GM12878 (cell line): ENCODE data around the gene TBRG1. TPM values are rescaled to one million over a fixed set of nuclear protein-coding genes. Genes with fewer than 3 reads are reported as not detected.

Experiments used
- ATAC-seq: fragments of 200-7000 bp; cut with Tn5 transposase; 3 replicates; pipeline ENCODE4 v1.9.1; 2020; ENCODE audit warnings: mild to moderate bottlenecking, moderate library complexity
- BruUV-seq: library from RNA; stranded (reverse); fragments of 400-500 nt; replicated peaks from 2 replicates; lab custom pipeline; 2021; lab: Mats Ljungman, UMichigan
- CTCF ChIA-PET: fragments of 300-600 bp; sonication (Branson Sonifier 250); formaldehyde crosslinking; extraction: SDS; loops from one replicate; lab custom pipeline; 2021; ENCODE audit warnings: inconsistent platforms; lab: Yijun Ruan, JAX
- POLR2A ChIA-PET: fragments of 350-600 bp; formaldehyde crosslinking; extraction: SDS; loops from one replicate; lab custom pipeline; 2021; ENCODE audit warnings: inconsistent platforms; lab: Charles Lee
- RAD21 ChIA-PET: fragments of 300-600 bp; sonication (Branson Sonifier 250); formaldehyde crosslinking; loops from one replicate; lab custom pipeline; 2023; ENCODE audit warnings: antibody characterized with exemption; ENCODE audit not compliant: unreplicated experiment; lab: Charles Lee
- SMC1A ChIA-PET: fragments of 300-600 bp; sonication (Branson Sonifier 250); formaldehyde crosslinking; loops from one replicate; lab custom pipeline; 2023; ENCODE audit not compliant: unreplicated experiment, uncharacterized antibody; lab: Charles Lee
- DNase-seq: peaks from one replicate; pipeline ENCODE4 v3.0.0-alpha.2; 2011; ENCODE audit warnings: low read depth, low spot score
- FAIRE-seq: peaks from 3 replicates; lab custom pipeline; 2011; peaks lifted over from hg19 to GRCh38; lab: Jason Lieb, UNC
- H2AFZ ChIP-seq: 2 replicates; pipeline ENCODE4 v1.6.0; 2011; ENCODE audit warnings: low read depth, low read length, control low read depth; ENCODE audit not compliant: control insufficient read depth
- H3K27ac ChIP-seq: 2 replicates; pipeline ENCODE4 v1.5.1; 2011; ENCODE audit warnings: control low read depth; ENCODE audit not compliant: control insufficient read depth, insufficient read depth
- H3K27me3 ChIP-seq, 2 experiments: replicated peaks in 1 of 2; 2 replicates each; pipeline versions ENCODE4 v1.6.0 to v1.6.1; 2011; ENCODE audit warnings: low read length in 1 of 2; ENCODE audit not compliant: control insufficient read depth in 2 of 2, insufficient read depth in 2 of 2
- H3K36me3 ChIP-seq, 2 experiments: 2 replicates each; pipeline ENCODE4 v1.5.1; 2011; ENCODE audit warnings: low read length in 1 of 2; ENCODE audit not compliant: control insufficient read depth in 2 of 2, insufficient read depth in 2 of 2
- H3K4me1 ChIP-seq: 2 replicates; pipeline ENCODE4 v1.6.1; 2011; ENCODE audit warnings: mild to moderate bottlenecking, low read length, moderate library complexity, mixed read lengths; ENCODE audit not compliant: control insufficient read depth, insufficient read depth
- H3K4me2 ChIP-seq: 2 replicates; pipeline ENCODE4 v1.6.0; 2011; ENCODE audit warnings: control low read depth; ENCODE audit not compliant: control insufficient read depth, insufficient read depth
- H3K4me3 ChIP-seq: fragments of 200-600 bp; sonication (generic); 2 replicates; pipeline ENCODE4 v1.5.1; 2016
- H3K79me2 ChIP-seq: 2 replicates; pipeline ENCODE4 v1.6.0; 2011; ENCODE audit warnings: low read length; ENCODE audit not compliant: control insufficient read depth, insufficient read depth
- H3K9ac ChIP-seq: 2 replicates; pipeline ENCODE4 v1.8.0; 2011; ENCODE audit warnings: low read length, control low read depth, mixed read lengths; ENCODE audit not compliant: control insufficient read depth, insufficient read depth
- H3K9me3 ChIP-seq: replicated peaks from 3 replicates; pipeline ENCODE4 v1.5.1; 2011; ENCODE audit warnings: mild to moderate bottlenecking, low read length; ENCODE audit not compliant: control insufficient read depth, insufficient read depth
- H4K20me1 ChIP-seq: 2 replicates; pipeline ENCODE4 v1.6.0; 2011; ENCODE audit not compliant: control insufficient read depth, insufficient read depth
- CREB1 ChIP-seq: IDR thresholded peaks from 2 replicates; pipeline ENCODE4 v1.6.1; 2012; ENCODE audit warnings: low read depth, mild to moderate bottlenecking, inconsistent platforms
- CREM ChIP-seq: IDR thresholded peaks from 2 replicates; pipeline ENCODE4 v1.6.1; 2014; ENCODE audit warnings: antibody characterized with exemption, low read depth
- E2F4 ChIP-seq: IDR thresholded peaks from 2 replicates; pipeline ENCODE4 v1.6.1; 2012; ENCODE audit warnings: low read depth, low read length, improper control_type of control experiment
- EGR1 ChIP-seq, 2 experiments: IDR thresholded peaks; 1 replicate in 1 of 2; 2 replicates in 1 of 2; pipeline ENCODE4 v1.6.1; 2011 to 2012; ENCODE audit warnings: low read depth in 2 of 2, low read length in 2 of 2, borderline replicate concordance in 1 of 2, mild to moderate bottlenecking in 1 of 2, moderate library complexity in 1 of 2
- ELK1 ChIP-seq: IDR thresholded peaks from 2 replicates; pipeline ENCODE4 v1.6.1; 2012; ENCODE audit warnings: low read depth, low read length, improper control_type of control experiment
- HDAC2 ChIP-seq: fragments of 200-600 bp; sonication (generic); IDR thresholded peaks from 2 replicates; pipeline ENCODE4 v1.6.1; 2017
- LARP7 ChIP-seq: fragments of 450-650 bp; IDR thresholded peaks from 2 replicates; pipeline ENCODE4 v1.6.1; 2017; ENCODE audit warnings: mild to moderate bottlenecking
- MTA2 ChIP-seq: fragments of 450-650 bp; IDR thresholded peaks from 2 replicates; pipeline ENCODE4 v1.6.1; 2016; ENCODE audit warnings: low read depth, mild to moderate bottlenecking, moderate library complexity
- NFYB ChIP-seq: IDR thresholded peaks from 2 replicates; pipeline ENCODE4 v1.6.1; 2011; ENCODE audit warnings: low read depth, mild to moderate bottlenecking, low read length, improper control_type of control experiment, moderate library complexity; ENCODE audit not compliant: insufficient read depth
- RAD51 ChIP-seq: fragments of 450-650 bp; IDR thresholded peaks from 2 replicates; pipeline ENCODE4 v1.6.1; 2016; ENCODE audit warnings: moderate library complexity, mild to moderate bottlenecking, inconsistent platforms
- SKIL ChIP-seq: fragments of 450-650 bp; IDR thresholded peaks from 2 replicates; pipeline ENCODE4 v1.6.1; 2017; ENCODE audit warnings: mild to moderate bottlenecking, low read depth, inconsistent platforms; ENCODE audit not compliant: poor library complexity, severe bottlenecking
- SMC3 ChIP-seq: IDR thresholded peaks from 2 replicates; pipeline ENCODE4 v1.6.1; 2011; ENCODE audit warnings: low read length, improper control_type of control experiment, borderline replicate concordance
- TCF3 ChIP-seq: IDR thresholded peaks from 2 replicates; pipeline ENCODE4 v1.6.1; 2012; ENCODE audit warnings: low read depth, mild to moderate bottlenecking, low read length, borderline replicate concordance; ENCODE audit not compliant: insufficient read depth
- WRNIP1 ChIP-seq: IDR thresholded peaks from 2 replicates; pipeline ENCODE4 v1.6.1; 2011; ENCODE audit warnings: low read depth, low read length, improper control_type of control experiment, borderline replicate concordance
- ZNF207 ChIP-seq: fragments of 450-650 bp; IDR thresholded peaks from 2 replicates; pipeline ENCODE4 v1.6.1; 2014; ENCODE audit warnings: antibody characterized with exemption, mild to moderate bottlenecking, borderline replicate concordance
- WGBS: methylation state at CpG from one replicate; pipeline ENCODE4 v1.1.6; 2016; ENCODE audit warnings: low lambda C conversion rate; ENCODE audit not compliant: insufficient replicate concordance, insufficient coverage; ENCODE audit errors: missing lambda C conversion rate; 5-methylcytosine and 5-hydroxymethylcytosine counted together
- in situ Hi-C: fragments of 300-500 bp; cut with MboI; formaldehyde crosslinking; loops from 9 replicates; pipeline ENCODE4 v1.14.3; 2018; ENCODE audit warnings: mixed read lengths
- intact Hi-C: fragments of 100-400 bp; cut with micrococcal nuclease; formaldehyde crosslinking; loops from one replicate; pipeline ENCODE4 v1.14.2; 2022; ENCODE audit not compliant: unreplicated experiment
- polyA plus RNA-seq, 11 experiments: library from polyadenylated mRNA; depleted of rRNA in 4 of 11; unstranded in 6 of 11; stranded (reverse) in 5 of 11; fragments of >200 nt; fragmentation: Nextera tagmentation in 4 of 11; fragmentation: Illumina TruSeq in 1 of 11; extraction: Ambion mirVana in 4 of 11; extraction: Trizol in 1 of 11; gene quantifications; 1 replicate in 1 of 11; 2 replicates in 10 of 11; pipeline versions ENCODE4 v1.2.1 to v1.2.3, GENCODE V29; 2011 to 2016; ENCODE audit warnings: inconsistent platforms in 2 of 11, missing spikeins in 2 of 11, low read depth in 1 of 11
- total RNA-seq, 4 experiments: library from RNA; depleted of rRNA in 3 of 4; stranded (reverse); fragments of >200 nt in 3 of 4; fragmentation: Illumina TruSeq in 1 of 4; extraction: Trizol in 1 of 4; gene quantifications; 2 replicates each; pipeline versions ENCODE4 v1.2.1 to v1.2.3, GENCODE V29; 2013 to 2021
- TF ChIP-seq, protein P1 (sequence below): IDR thresholded peaks from 2 replicates; pipeline ENCODE4 v1.6.1; 2011; ENCODE audit warnings: borderline replicate concordance, low read depth, mild to moderate bottlenecking, moderate library complexity, mixed read lengths, low read length; ENCODE audit not compliant: insufficient read depth; ENCODE audit errors: extremely low read length

The TBRG1 gene
- total and polyA plus RNA-seq, 10 of the 15 experiments (the other 5 are each of a cell fraction or from before 2014, with no cell fraction given) = 12.3 to 46.6 (median 26.2) TPM

GRCh38 chr11:124682443-124682842, 59.8 kb downstream of the TBRG1 start:
- no peaks in the 10 kb centered on the region for H4K20me1 ChIP-seq
- intact Hi-C loops (no loop called here), in situ Hi-C loops (no loop called here)
- POLR2A ChIA-PET = no interaction called here
- ATAC-seq (no peak), DNase-seq (no peak), FAIRE-seq (no peak)
- H3K9ac ChIP-seq = no peak overlapping the region
- no peaks in the 10 kb centered on the region for H3K27me3 ChIP-seq
- H3K4me2 ChIP-seq = no peak overlapping the region
- H3K4me3 ChIP-seq = no peak overlapping the region
- no peaks in the 10 kb centered on the region for H3K36me3 ChIP-seq
- SMC1A ChIA-PET = interaction anchor here (1.7 kb wide), 1 partner anchor 16 kb away, joined by 3 read pairs; no protein-coding TSS in a partner anchor
- BruUV-seq = no TSS peak
- H3K27ac ChIP-seq = no peak overlapping the region
- H2AFZ ChIP-seq = no peak overlapping the region
- no peaks in the 10 kb centered on the region for H3K79me2 ChIP-seq
- H3K4me1 ChIP-seq = no peaks in the 10 kb centered on the region
- TF ChIP-seq LARP7 (no peak), EGR1 (IDR thresholded peaks at IDR 0.05; ENCODE audit: borderline replicate concordance in 1 of 2, low read depth in 2 of 2, low read length in 2 of 2) (no peak), MTA2 (no peak), RAD51 (no peak), WRNIP1 (no peak), ELK1 (no peak), NFYB (no peak), CREM (no peak), SKIL (no peak), HDAC2 (no peak), SMC3 (no peak), ZNF207 (no peak), TCF3 (no peak), CREB1 (no peak), E2F4 (no peak)
- TF ChIP-seq, protein P1, sequence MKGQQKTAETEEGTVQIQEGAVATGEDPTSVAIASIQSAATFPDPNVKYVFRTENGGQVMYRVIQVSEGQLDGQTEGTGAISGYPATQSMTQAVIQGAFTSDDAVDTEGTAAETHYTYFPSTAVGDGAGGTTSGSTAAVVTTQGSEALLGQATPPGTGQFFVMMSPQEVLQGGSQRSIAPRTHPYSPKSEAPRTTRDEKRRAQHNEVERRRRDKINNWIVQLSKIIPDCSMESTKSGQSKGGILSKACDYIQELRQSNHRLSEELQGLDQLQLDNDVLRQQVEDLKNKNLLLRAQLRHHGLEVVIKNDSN = no peak
- peaks cover 11% of the 10 kb centered on the region; the same call in 2 of the 3 replicates for H3K9me3 ChIP-seq
- RAD21 ChIA-PET = no interaction called here
- CTCF ChIA-PET = interaction anchor here (1.5 kb wide), 1 partner anchor 13 kb away, joined by 4 read pairs; no protein-coding TSS in a partner anchor
- 100% methylated on average over 1 of the region's 1 CpG for WGBS
